M059J (cell line): ENCODE results near the gene FHAD1. TPM values are rescaled to one million over a fixed set of nuclear protein-coding genes. Genes with fewer than 3 reads are reported as not detected.
A peak's percentile ranks its signal among the peaks of the same experiment; 100 is the strongest.
"Not testable (repeated sequence)": the region's sequence is repeated elsewhere in the genome, so short reads cannot be mapped to it uniquely, and the experiment has no call there.

ENCODE experiments used
- DNase-seq: peaks from one replicate; pipeline ENCODE4 v3.0.0-alpha.2; 2012; ENCODE audit warnings: low read depth
- total RNA-seq: library from RNA; depleted of rRNA; stranded (reverse); fragments of >200 nt; shearing (Covaris generic); gene quantifications from 2 replicates; pipeline ENCODE4 v1.2.3, GENCODE V29; 2014

FHAD1 gene
- total RNA-seq, 1 experiment from 2014 or later = 0.64 TPM

DNA sequence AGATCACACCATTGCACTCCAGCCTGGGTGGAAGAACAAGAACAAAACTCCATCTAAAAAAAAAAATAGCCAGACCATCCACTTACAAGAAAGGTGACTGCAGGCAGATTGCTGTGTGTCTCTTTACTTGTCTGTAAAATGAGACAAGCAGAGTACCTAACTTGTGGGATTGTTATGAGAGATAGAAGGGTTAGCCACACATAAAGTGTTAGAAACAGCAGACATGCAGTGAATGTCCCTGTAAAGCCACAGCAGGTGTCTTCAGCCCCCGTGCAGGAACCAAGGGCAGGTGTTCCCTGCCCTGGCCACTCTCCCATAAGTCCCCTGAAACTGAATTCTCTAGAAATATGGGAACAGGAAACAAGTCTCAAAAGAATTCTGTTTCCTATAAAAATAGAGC, 121.9 kb downstream of the FHAD1 start:
- DNase-seq = no peak

DNA sequence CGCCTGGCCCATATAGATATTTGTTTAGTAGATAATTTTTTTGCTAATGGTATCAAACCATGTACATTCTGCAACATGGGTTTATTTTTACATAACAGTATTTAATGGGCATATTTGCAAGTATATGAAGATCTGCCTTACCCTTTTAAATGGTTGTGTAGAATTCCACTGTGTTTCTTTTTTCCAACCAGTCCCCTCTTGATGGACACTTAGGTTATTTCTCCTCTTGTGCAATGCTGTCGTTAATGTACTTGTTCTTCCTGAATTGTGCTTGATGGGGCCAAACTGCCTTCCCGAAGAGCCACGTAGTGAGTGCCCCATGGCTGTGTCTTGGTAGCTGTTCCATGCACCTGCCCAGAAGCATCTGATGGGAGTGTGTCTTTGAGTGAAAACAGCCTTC, 123.2 kb downstream of the FHAD1 start:
- no peak for DNase-seq

DNA sequence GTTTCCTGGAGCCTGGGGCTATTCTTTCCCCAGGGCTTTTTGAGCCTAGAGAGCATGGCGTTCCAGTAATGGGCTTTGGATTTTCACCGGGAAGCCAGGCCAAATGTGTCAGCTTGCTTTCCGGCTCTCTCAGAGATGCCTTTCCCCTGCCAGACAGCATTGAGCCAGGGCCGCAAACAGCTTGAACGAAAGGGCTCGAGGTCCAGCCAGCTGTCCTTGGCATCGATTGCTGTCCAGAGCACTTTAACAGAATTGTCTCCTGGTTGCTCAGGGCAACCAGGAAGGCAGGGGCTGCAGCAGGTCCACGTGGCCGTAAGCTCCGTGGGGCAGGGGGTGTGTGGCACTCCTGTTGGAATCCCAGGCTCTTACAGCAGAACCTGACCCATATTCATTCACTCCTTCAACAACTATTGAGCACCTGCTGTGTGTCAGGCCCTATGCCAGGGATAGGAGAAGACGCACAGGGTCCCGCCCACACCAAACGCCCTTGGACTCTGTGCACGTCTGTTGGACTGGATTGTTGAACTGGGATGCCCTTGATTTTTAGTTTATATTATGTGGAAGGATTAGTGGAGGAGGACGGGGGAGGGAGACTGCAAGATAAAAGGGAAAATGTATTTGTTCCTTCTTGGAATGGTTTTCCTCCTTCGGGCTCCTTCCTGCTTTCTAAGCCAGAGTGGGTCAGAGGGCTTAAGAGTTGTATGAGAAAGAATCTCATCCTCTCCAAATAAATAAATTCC, 123.9 kb downstream of the FHAD1 start:
- no peak for DNase-seq

DNA sequence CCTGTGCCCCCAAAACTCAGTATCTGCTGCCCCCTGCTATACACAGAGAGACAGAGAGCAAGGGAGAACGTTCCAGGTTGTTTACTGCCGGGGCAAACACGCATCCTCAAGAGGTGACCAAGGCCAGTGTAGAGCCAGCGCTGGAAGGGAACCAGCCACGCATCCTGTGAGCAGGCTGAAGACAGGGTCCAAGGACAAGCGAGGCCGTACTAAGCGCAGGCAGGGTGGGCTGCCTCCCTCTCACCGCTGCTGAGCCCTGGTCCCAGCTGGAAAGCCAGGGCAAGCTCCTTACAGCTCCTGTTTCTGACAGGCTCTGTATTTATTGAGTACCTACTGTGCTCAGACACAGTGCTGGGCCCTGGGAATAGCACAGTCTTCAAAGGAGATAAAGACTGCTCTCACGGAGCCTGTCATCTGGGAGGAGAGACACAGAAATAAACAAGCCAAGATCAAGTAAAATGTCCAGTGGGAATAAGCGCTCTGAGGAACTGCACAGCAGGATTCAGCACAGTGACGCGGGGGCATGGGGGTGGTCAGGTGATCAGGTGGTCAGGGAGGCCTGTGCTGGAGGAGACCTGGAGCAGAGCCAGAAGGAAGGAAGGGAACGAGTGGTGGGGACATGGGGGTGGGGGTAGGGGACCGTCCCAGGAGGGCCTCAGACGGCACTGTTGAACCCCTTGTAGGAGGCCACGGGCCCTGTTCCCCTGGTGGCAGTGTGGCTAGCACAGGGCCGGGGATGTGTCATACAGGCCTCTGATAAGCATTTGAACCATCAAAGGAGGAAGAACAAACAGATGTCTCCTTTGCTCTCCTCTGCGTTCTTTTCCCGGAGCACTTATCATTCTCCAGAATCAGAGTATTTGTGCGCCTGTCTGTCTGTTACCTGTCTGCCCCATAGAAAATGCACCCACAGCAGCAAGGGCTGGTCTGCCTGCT, 124.9 kb downstream of the FHAD1 start:
- DNase-seq = no peak

DNA sequence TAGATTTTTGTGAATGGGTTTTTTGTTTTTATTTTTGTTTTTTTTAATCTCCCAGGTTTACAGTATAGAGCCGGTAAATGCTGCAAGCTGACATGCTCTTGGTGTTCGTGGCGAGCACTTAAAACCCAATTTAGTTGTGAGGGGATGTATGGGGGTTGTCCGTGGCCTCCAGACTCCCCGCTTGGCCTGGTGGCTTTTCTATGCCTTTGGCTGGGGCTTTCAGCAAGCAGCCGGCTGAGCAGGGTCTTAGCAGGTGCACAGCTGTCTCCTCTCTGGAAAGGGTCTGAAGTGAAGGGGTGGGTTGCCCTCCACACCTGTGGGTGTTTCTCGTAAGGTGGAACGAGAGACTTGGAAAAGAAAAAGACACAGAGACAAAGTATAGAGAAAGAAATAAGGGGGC, 131.7 kb downstream of the FHAD1 start:
- no peak for DNase-seq

DNA sequence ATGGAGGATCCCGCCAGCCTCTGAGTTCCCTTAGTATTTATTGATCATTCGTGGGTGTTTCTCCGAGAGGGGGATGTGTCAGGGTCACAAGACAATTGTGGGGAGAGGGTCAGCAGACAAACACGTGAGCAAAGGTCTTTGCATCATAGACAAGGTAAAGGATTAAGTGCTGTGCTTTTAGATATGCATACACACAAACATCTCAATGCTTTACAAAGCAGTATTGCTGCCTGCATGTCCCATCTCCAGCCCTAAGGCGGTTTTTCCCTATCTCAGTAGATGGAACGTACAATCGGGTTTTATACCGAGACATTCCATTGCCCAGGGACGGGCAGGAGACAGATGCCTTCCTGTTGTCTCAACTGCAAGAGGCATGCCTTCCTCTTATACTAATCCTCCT, 132.1 kb downstream of the FHAD1 start:
- not testable (repeated sequence) for DNase-seq

DNA sequence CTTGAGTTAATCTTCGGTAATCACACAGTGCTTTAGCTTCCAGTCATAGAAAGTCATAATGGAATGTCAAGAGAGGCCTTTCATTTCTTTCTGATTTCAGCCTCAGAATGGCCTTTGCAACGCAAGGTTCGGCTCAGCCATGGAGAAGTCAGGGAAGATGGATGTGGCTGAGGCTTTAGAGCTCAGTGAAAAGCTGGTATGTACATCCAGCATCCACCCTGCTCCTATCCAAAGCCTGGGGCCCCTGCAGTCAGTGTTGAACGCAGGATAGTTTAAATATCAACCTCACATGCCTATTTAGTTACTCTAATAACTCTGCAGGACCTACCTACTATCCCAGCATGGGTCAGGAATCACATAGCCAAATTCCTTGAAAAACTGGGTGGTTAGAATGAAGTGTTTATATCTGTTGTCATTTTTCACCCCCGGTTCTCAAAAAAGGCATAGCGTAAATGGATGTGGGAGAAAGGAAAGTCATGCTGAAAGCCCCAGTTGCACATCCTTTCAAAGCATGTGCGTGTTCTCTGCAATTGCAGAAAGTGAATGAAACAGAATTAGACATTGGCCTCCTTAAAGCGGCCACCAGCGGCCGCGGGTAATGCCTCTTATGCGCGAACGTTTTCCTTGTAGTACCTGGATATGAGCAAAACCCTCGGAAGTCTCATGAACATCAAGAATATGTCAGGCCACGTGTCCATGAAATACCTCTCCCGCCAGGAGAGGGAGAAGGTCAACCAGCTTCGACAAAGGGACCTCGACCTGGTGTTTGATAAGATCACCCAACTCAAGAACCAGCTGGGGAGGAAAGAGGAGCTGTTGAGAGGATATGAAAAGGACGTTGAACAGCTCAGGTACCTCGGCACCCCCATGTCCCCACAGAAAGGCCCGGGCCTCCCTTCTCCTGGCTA, 133.8 kb downstream of the FHAD1 start:
- DNase-seq = no peak

DNA sequence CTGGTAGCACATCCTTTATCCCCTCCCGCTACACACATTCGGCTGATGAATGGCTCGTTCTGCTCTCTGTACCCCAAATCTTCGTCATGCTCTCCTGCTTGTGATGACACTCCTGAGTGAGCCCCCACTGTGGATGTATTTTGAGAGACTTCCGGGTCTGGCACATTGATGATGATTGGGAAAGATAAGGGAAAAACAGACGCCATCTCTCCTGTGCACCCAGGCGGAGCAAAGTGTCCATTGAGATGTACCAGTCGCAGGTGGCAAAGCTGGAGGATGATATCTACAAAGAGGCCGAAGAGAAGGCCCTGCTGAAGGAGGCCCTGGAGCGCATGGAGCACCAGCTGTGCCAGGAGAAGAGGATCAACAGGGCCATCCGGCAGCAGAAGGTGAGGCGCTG, 134.8 kb downstream of the FHAD1 start:
- no peak for DNase-seq

DNA sequence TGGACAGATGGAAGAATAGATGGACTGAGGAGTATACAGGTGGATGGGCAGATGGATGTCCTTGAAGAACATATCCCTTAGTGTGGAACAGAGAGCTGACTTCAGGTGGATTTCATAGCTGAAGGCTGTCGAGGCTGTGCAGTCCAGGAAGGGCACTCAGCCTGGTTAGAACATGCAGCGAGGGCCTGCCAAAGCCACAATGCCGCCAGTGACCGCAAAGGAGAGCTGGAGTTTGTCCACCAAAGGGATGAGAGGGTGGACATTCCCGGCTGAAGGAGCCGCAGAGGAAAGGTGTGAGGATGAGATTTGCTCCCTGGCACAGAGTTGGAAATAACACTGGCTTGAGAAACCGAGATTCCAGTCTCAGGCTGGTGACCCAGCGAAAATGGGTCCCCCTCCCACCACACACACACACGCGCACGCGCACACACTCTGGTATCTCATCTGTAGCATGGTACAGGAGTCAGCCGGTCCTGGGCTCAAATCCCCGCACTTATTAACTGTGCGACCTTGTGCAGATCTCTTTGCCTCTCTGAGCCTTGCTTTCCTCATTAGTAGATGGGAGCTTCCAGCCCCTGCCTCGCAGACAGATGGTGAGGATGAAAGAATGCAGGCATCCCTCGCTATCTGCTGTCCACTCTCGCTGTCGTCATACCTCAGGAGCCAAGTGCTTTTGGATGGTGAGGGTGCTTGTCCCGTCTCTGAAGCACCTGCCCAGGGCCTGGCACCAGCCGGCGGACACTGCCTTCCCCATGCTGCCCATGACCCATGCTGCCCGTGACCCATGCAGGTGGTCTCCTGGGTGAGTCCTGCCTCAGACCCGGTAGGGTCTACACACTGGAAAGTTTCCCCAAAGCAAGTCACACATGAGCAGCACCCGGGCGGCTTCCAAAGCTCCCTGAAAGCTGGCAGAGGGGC, 135.8 kb downstream of the FHAD1 start:
- DNase-seq = peak; percentile 68

DNA sequence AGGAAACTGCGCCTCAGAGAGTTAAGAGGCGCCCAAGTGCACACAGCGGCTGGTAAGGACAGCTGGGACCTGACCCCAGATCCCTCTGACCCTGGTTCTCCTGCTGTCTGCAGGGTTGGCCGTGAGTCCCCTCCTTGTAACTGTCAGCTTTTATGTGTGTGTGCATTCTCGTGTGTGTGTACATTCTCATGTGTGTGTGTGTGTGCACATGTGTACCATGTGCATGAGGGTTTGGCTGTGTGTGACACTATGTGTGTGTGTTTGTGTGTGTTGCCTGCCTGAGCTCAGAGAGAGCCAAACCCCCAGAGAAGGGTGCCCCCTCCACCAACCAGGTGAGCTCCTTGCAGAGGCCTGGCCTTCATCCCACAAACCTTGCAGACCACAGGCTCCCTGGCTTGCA, 136.8 kb downstream of the FHAD1 start:
- no peak for DNase-seq

DNA sequence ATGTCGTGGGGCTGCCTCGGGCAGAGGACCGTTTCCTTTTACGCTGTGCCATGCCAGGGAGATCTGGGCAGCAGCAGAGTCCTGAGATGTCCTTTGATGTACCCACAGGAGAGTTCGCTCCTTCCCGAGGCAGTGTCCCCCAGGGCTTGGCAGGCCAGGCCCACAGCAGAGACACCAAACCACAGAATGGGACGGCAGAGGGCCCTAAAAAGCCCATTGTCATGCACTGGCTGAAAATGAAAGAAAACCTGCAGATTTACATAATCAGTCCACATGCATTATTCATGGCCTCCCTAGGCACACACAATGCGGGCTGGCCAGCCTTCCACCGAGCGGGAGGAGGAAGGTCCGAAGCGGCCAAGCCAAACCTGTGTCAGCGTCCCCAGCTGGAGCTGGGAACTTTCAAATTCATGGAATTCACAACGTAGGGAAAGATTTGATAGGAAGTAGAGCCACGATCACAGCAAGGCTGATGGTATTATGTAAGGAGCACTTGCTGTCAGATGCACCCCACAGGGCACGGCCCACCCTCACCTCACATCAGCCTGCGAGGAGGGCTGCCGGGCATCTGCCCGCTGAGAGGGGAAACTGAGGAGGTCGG, 137.4 kb downstream of the FHAD1 start:
- DNase-seq = peak; percentile 88

DNA sequence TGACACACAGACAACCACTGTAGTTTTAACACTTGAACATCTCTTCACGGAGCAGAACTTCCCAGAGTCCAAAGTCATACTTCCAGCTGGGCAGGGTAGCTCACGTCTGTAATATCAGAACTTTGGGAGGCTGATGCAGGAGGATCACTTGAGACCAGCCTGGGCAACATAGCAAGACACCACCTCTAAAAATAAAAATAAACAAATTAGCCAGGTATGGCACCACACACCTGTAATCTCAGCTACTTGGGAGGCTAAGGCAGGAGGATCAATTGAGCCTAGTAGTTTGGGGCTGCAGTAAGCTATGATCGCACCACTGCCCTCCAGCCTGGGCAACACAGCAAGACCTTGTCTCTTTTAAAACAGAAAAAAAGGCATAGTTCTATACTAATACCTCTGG, 138.4 kb downstream of the FHAD1 start:
- DNase-seq = no peak

DNA sequence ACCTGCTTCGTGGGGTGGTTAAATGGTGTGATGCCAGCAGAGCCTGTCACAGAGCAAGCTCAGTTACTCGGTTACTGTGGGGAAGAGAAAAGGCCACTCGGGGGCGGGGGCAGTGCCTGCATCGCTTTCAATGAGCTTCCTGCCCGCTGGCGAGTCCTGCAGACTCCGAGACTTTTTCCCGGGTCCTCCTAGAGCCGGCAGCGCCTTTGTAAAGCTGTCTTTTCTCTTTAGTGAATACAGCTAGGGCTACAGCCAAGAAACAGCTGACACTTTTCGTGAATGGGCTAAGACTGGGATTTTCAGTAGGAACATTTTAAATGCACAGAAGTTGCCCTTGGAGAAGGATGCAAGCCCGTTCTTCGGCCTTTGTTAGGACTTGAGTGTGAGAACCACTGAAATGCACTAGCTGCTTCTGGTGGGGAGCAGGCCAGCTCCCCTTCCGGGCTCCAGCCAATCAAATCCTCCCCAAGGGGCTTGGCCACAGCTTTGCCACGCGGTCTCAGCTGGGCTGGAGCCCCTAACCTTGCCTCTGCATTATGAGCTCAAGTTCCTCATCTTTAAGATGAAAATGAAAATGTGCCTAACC, 139.2 kb downstream of the FHAD1 start:
- DNase-seq = peak; percentile 38

DNA sequence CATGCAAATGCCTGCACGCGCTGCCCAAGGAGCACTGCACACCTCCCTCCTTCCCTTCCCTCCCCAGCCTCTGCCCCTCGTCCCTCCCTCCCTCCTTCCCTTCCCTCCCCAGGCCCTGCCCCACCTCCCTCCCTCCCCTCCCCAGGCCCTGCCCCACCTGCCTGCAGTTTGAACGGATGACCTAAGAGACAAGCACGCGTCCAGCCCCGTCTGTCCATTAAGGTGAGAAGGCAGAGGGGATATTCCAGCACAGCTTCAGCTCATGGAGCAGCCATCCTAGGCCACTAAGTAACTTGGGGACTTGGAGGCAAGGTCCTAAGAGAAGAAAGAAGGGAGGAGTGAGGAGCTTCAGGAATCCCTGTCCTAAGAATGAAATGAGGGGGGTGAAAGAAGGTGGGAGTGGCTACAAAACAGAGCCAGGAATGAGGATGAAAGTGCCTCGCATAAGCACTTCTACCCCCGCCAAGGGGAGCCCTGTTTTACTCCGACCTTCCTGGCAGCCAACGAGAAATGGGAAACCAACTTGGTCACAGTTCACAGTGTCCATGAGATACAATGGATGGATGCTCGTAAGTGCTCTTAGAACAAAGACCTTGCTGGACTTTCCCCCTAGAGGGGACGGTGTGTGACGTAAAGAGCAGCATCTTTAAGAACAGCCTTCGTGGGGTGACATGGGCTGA, 141.3 kb downstream of the FHAD1 start:
- DNase-seq = no peak

DNA sequence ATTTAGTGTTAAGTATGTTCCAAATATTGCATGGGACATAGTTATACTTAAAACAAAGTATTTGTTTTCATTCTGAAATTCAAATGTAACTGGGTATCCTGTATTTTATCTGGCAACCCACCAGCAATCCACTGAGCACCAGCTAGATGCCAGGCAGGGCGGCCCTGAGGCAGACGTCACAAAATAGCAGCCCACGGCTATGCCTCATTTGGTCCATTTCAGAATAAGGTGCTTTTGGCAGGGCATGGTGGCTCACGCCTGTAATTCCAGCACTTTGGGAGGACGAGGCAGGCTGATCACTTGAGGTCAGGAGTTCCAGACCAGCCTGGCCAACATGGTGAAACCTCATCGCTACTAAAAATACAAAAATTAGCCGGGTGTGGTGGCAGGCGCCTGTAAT, 142.8 kb downstream of the FHAD1 start:
- DNase-seq = not testable (repeated sequence)

DNA sequence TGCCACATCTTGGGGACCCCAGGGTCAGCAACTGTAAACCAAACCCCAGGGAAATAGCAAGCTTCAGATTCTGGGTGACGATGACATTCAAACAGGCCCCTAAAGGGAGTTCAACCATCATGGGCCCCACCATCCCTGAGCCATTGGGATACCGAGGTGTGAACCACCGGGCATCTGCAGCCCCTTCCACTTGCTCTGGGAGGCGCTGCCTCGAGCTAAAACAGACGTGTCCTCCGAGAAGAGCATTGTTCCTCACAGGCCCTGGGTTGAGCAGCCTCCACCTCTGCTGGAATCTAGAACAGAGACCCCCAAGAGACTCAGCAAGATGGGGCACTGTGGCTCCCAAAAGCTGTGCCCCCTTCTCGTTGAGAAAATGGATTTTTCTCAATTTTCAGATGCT, 143.6 kb downstream of the FHAD1 start:
- no peak for DNase-seq

DNA sequence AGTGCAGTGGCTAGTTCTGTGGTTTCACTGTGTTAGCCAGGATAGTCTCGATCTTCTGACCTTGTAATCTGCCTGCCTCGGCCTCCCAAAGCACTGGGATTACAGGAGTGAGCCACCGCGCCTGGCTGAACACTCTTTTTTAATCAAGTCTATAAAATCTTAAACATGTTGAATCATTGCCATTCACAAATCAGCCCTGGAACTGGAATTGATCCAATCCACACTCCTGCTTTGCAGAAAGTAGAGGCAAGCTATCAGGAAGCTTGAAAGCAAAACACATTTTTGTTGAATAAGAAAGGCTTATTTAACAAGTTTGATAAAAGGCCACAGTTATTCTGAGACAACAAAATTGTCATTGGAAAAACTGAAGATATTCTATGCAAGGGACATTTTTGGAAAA, 144.3 kb downstream of the FHAD1 start:
- DNase-seq = peak; percentile 41

DNA sequence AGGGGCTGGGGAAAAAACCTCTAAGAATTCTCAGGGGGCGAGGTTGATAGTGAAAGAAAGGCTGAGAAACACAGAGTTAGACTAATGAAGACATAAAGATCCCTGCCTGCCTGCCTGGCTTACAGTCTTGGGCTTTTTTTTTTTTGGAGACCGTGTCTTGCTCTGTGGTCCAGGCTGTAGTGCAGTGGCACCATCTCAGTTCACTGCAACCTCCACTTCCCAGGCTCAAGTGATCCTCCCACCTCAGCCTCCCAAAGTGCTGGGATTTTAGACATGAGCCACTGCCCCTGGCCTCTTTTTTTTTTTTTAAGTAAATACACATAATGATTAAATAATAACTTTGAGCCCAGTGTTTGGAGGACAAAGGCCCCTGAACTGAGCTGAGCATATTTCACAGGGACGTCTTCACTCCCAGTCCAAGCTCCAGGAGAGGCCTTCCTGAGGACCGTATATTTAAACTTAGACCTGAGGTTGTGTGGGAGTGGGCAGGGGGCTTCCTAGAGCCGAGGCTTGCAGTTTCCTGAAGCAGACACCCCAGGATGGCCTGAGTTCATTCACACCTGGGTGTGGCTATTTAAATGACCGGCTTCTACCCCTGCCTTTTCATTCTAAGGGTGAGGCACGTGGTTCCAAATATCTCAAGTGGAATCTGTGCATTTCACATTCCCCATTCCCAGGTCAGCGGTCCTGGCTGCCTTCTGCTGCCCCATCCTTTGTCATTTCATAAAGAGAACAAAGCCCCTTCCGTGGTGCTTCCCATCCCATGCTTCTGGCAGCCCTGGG, 146.6 kb downstream of the FHAD1 start:
- no peak for DNase-seq

DNA sequence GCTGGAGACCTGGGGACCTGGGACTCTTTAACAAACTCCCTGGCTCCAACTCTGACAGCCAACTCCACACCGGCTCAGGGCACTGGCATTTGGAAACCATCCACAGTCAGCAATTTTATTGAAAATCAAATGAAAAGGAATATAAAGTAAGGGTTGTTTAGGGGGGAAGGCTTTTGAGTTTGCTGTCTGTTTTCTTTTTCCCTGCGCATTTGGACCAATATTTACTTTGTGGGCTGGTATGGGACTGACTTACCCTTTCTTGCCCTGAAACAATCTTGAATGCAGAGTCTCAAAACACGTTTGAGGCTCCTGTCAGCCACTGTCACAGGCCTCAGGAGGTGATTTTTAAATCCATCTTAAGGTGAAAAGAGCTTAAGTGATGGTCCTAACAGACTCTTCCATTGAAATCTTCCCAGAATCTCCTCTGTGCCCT, 147.3 kb downstream of the FHAD1 start:
- DNase-seq = no peak
